C1 segment of cervical spinal cord (tissue), 14 donors: ENCODE results near the gene SIX3.
A peak's percentile ranks its signal among the peaks of the same experiment; 100 is the strongest.

Experiments
- DNase-seq, 14 donors: peaks; one replicate each; lab custom pipeline; 2025; lab: John Stamatoyannopoulos, UW

SIX3 gene

DNA sequence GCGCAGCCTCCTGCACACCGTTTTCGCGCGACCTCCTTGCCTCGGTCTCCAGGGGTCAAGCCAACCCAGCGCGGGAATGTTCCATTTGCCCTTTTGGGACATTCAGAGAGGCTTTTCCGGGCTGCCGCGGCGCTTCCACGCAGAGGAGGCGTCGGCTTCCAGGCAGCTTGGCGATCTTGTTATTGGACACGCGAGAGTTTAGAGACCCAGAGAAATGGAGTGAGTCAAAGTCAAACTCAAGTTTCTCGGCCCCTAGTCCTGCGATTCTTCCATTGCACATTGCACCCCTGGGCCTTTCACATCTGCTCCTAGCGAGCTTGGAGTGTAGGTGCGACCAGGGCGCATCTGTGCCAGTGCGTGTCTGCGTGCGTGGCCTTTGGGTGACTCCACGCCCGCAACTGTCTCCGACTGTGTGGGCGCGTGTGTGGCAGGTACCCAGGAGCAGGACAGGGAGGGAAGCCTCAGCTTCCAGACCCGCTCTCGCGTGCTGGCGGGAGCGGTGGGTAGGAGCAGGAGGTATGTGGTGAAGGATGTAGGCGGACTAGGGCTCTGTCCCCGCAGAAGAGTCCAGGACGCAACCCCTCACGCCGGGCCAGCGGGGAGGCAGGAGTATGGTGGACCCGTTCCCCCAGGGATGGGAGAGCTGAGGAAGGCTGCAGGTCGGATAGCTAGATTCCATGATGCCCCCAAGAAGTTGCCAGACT, 13.5 kb downstream of the SIX3 start:
- DNase-seq, result no peak

DNA sequence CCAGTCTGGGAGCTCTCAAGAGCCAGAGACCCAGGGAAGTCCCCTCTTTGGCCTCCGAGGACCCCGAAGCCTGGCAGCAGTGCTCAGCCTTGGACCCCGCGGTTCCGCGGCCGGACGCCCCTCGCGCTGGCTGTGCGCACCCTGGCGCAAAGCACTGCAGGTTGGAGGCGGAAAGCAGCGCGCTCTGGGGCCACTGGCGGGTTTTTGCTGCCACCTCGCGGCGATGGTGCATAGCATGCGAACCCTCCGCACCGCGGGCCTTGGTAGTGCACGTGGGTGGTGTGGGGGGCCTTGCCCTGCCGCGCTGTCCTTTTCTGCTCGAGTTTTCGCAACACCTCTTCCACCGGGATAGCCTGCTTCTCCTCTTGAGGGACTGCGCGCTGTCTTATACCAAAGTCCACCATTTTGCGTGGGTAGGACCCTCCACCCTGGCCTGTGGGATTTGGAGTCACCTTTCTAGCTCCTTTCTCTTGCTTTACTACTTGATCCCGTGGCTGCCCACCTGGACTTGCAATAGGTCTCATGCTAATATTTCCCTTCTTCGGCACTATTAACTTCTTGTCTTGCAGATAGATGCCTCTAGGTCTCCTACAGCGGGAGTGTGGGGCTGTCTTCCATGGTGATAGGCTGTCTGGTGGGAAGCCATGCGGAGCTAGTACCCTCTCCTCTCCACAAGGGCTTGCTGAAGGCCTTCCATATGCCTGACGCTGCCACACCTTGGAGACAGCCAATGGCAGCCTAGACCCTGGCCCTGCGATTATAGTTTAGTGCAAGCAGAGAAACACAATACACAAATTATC, 14.3 kb downstream of the SIX3 start:
- peak in 13 of 14 donors; percentile 7 to 66 (median 29) for DNase-seq

DNA sequence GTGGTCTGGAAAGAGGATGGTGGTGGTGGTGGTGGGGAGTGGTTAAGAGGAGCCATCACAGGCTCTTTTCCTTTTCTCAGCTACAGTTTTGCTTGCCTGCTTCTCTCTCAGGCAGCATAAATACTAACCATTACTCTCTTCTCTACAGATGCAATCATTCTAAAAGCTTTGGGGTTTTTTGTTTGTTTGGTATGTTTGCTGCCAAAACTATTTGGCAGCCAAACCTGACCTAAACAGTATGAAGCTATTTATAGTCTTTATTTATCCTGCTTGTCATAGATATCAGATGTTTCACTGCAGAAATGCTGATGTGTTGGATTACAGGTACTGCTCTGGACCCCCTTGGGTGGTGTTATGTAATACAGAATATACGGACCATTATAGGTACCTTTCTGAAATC, 15.3 kb downstream of the SIX3 start:
- DNase-seq, result no peak

DNA sequence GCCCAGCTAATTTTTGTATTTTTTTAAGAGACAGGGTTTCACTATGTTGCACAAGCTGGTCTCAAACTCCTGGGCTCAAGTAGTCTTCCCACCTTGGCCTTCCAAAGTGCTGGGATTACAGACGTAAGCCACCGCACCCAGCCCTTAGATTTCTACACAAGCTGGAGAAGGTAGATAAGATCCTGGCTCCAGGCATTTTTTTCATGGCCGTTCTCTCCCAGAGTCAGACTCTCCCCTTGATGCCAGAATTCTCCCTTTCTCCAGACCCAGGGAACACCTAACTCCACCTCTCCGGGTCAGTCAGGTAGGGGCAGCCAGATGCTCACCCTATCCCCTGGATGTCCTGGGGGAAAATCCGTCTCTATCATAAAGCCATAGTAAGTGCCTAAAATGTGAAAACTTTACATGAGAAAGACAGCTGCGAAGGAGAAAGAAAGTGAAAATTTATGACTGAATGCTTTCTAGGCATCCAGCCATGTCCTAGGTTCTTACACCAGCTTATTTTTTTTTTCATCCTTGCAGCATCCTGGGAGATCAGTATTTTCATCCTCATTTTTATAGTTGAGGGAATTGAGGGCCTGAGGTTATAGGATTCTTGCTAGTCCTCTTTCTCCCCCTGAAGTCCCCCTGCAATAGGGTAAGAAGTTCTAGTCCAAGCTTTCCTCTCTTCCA, 16.3 kb downstream of the SIX3 start:
- DNase-seq, result no peak

DNA sequence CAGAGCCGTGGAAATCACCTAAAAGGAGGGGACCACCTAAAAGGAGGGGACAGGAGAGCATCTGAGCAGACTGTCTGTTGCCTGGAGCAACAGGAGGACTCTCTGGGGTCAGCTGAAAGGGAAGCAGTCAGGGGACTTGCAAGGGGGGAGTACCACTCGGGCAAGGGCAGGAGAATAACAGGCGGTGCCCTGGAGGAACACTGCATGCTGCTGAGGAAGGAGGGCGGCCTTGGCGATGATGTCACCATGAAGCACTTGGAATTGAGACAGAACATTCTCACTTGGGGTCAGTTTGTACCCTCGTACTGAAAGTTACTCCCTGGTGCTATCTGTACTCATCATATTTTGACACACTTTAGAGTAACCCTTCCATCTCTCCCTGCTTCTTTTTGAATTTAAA, 18.4 kb downstream of the SIX3 start:
- no peak for DNase-seq

DNA sequence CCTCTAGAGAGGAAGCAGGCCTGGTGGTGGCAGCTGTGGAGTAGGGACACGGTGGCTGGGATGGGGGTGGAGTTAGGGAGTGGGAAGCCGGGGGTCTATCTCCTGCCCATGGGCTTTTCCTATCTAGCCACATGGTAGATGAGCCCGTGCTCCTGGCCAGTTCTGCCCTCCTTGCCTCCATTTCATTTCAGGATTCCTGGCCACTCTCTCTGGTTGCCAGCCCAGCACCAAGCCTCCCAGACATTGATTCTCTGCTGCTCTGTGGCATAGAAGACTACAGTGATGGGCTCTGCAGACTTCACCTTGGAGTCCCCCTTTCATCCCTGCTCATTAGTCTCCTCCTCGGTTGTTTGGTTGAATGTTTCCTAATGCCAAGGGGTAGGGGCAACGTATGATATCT, 19.4 kb downstream of the SIX3 start:
- no peak for DNase-seq

DNA sequence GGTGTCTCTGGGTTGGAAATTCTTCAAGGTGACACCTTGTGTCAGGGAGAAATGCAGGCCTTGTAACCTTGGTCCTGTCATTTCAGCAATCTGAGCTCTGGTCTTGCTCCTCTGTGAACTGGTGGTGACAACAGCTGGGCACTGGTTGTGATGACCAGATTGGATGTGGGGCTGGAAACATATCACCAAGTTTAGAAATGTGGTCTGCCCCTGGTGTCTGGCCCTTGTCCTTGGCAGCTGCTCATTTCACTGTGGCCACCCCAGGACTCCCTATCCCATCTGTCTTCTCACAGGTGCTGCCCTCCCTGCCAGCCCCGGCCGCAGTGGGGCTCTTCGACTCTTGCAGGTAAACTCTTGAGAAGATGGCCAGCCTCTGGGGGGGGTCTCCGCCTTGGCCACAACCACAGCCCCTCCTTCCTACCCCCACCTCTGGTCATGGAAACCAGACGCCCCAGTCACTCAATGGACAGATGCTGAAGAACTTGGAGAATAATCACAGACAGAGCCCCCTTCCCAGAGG, 20.7 kb downstream of the SIX3 start:
- no peak for DNase-seq

DNA sequence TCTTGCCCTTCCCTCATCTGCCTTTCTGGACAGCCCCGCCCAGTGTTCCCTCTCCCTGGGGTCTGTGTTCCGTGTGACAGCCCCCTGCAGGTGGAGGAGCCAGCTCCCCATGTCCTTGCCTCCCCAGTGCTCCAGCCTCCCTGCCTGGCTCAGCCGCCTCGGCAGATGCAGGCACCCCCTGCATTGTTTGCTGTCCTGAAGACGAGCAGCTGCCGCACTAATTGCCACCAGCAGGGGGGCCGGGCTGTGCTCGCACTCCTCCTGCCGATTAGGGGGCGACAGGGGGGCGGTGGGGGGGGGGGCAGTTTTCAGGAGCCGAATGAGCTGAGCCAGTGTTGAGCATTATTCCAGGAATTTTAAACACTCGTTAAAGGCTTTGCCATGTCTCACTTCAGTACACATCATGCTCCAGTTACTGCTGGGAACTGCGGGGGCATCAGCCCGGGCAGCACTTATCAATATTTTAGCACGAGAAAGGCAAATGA, 23.3 kb downstream of the SIX3 start:
- DNase-seq, result no peak

DNA sequence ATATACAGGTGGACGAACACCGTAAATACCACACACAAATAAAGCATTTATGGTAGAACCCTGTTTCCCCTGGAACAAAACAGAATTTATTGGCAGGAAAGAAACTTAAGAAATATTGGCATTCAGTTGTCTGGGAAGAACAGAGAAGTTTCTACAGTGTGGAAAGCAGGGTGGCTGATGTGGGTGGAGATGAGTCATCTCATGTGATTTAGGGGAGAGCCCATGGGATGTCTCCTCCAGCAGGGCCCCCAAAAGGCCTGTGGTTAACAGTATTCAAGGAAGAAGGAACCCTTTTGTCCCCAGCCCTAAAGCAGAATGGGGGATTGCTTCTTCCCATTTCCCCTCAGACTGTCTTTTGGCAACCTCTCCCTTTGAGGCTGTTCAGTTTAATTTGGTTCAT, 24.2 kb downstream of the SIX3 start:
- DNase-seq, result no peak

DNA sequence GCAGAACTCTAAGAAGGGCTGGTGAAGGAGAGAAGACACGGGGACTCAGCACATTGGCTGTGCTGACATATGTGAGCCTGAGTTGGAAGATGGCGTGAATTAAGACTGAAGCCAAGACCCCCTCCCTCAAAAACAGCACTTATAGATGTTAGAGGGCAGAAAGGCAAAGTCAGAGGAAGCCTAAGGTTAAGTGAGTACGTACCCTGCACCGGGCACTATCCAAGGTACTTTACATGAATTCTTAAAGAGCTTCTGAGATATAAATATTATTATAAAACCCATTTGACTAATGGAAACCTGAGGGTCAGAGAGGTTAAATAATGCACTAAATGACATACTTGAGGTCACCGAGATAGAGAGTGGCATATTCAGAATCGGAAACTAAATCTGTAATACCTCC, 25.6 kb downstream of the SIX3 start:
- no peak for DNase-seq

DNA sequence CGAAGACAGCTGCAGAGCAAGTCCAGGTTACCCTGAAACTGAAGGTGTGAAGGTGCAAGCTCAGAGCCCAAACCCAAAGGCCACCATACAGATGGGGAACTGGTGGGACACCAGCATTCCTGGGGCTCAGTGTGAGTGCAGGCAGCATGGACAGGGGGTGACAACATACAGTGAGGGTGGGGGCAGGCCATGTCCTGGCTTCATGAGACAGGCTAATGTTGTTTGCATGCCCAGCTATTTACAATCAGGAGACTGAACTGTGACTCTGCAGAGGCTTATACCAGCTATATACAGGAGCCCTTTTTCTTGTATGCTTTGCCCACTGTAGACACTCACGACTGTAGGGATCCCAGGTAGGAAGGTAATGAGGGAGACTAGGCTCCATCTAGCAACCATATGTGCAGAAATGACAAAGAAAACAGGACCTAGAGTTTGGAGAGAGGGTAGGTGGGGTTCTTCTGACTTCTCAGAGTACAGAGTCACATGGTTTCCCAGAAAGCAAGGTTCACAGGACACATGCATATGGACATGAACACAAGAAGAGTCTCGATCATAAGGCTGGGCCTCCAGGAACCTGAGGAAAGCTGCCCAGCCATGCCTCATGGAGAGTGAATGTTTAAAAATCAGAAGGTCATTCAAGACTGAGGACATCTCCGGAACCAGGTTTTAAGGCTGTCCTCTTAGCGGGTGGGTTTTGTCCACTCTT, 26.4 kb downstream of the SIX3 start:
- no peak for DNase-seq

DNA sequence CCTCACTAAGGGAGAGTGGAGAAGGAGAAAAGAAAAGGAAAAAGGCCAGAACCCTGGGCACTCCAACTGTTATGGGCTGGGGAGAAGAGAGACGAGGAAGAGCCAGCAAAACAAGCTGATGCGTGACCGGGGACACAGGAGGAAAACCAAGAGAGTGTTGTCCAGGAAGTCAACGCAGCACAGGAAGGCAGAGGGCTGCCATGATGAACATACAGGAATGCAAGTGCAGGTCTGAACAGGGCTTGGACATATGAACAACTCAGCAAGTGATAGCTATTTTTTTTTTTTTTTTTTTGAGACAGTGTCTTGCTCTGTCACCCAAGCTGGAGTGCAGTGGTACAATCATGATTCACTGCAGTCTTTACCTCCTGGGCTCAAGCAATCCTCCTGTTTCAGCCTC, 28.4 kb downstream of the SIX3 start:
- no peak for DNase-seq

DNA sequence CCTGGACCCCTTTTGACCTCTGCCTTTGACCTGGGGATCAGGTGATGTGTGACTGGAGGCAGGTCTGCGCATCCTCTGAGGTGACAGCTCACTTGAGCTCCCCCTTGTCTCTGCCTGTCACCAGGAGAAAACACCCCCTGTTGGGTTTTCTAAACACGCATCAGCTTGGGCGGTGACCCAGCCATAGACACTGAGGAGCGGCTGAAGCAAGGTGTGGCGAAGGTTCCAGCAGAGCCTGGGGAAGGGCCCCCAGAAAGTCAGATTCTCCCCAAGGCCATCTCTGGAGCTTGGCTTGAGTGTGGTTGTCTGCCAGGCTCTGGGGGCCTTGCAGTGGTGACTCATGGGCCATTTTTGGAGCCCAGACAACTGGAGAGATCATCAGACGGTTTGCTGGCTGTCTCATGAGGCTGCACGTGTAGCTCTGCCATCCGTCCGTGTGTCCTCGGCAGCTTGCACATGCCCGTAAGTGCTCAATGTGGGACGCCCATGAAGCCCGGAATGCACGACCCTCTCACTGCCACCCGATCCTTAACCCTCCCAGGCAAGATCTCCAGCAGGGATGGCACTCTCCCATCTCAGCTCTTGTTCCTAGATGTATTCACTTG, 29.4 kb downstream of the SIX3 start:
- no peak for DNase-seq

DNA sequence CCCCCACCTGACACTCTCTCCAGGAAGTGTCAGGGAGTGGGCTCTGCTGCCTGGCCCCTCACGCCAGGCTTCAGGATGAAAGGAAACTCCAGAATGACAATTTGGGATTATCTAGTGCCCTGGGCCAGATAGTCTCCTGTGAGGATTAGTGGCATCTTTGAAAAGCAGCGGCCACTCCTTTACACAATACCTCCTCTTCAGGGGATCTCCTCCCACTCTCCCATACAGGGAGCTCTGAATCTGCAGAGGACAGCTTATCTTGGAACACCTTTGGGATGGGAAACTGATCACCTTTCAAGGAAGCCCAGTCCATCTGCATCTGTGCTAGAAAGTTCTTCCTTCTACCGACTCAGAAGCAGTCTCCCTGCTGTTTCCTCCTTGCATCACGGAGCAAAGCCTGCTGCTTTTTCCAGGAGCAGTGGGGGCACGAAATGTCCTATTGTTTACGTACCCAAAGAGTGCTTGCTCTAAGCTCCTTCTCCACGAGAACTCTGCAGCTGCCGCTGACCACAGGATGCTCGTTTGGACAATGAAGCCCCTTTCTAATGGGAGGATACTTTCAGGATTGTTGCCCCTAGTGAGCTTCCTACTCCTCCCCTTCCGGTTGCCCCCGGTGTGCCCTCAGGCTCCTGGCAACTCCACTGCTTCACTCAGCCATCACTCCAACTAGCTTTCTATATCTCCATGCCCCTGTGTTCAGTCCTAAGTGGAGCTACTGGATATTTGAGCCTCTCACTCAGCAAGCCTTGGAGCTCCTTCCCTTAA, 31.5 kb downstream of the SIX3 start:
- DNase-seq, result no peak

DNA sequence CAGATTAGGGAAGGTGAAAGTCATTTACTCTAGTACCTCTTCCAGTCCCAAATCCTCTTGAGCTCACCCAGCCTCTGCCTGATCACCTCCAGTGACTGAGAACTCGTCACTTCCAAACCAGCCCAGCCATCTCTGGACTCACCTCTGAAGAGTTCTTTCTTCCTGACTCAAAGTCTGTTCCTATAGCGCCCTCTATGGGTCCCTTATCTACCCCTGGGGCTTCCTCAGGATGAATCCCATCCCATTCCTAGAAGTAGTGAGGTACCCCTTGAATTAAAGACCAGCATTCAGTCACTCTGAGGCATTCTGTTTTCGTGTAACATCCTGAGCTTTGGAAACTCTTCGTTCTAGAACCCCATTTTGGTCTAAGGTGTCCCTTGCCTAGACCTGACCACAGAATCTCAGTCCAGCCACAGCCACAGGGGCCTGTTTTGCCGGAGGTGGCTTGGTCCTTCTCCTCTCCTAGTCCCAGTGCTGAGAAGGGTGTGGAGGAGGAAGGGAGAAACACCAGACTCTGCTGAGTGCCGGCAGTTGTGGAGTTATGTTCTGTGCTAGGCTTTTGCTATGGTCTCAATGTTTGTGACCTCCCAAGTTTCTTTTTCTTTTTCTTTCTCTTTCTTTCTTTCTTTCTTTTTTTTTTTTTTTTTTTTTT, 32.7 kb downstream of the SIX3 start:
- no peak for DNase-seq

DNA sequence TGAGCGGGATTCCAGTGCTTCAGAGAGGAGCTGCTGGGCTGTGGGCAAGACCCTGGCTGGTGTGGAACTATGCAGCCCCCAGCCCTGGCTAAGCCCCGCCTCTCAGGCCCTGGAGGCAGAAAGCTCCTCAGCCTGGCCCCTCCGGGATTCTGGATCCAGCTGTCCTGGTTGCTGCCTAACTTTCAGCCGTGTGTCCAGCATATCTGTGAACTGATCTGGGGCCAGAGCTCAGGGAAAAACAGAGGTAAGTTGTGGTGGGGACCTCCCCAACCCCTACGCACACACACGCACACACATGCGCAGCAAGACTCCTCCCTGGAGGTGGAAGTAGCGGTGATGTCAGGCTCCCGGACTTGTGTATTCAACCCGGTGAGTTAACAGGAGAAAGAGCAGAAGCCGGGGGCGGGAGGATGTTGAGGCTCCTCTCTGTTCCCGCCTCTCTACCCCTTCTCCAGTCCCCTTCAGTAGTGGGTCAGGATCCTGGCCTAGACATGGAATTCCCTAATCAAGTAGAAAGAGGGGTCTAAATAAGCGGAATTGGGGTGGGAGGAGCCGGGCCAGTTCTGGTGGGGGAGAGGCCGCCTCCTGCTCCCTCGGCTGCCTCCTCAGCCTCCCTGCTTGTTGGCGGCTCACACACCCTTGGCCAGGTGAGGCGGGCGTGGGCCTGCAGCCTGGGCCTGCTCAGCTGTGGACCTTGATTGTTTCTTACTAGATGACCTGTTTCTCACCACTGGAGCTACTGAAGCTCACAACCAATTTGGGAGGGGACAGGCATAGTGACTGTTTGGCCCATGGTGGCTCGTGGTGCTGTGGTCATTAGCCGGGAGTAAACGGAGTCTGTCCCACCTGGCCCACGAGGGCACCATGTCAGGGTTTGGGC, 34.3 kb downstream of the SIX3 start:
- no peak for DNase-seq

DNA sequence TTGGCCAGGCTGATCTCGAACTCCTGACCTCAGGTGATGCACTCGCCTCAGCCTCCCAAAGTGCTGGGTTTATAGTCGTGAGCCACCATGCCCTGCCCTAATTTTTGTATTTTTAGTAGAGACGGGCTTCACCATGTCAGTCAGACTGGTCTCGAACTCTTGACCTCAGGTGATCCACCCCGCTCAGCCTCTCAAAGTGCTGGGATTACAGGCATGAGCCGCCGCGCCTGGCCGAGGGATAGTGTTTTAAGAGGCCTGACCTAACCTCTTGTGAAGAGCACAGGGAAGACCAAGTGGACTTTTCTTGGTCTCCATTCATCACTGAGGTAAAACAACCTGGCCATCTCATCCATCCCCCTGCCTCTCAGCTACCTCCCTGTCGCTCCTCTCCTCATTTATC, 38.1 kb downstream of the SIX3 start:
- no peak for DNase-seq

DNA sequence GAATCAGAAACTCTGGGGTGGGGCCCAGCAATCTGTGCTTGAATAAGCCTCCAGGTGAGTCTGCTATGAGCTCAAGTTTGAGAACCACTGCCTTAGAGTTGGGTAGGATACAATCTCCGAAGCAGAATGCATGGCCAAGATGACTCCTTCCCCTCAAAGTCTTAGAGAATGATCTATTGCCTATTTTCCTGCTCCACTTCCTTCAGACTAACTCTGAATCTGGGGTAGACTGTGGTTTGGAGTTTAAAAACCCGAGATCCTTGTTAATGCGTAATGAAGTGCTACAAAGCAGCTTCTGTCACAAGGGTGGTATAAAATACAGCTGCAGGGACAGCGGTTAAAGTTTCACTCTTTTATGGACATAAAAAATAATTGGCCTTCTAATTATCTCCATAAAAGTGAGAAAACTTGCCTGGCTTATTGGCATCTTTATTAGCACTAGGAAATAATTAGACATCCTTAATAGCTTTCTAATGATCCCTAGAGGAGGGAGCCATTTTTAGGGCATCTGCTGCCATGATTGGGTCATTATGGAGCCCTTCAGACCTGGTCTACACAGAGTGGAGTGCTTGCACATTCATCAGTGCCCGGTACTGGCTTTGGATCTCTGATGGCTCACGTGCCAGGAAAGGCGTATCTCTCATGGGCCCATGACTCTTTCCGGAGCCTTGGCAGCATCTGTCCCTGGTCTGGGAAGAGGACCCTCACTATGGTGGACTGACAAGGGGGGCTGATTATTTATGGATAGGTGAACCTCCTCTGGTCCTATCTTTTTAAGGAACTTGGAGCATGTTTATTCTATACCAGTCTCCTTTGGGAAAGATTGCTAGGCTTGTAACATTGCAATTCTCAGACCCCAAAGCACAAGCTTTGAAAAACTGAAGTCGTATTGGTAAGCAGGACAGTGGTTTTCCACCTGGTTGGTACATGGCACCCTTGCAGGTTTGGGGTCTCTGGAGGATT, 39.5 kb downstream of the SIX3 start:
- no peak for DNase-seq
